K562 (cell line): ENCODE results near the gene SETD7. TPM values are rescaled to one million over a fixed set of nuclear protein-coding genes. Genes with fewer than 3 reads are reported as not detected.
A peak's percentile ranks its signal among the peaks of the same experiment; 100 is the strongest.

ENCODE experiments used
- ATAC-seq: fragments of 200-7000 bp; cut with Tn5 transposase; 3 replicates; pipeline ENCODE4 v1.9.1; 2020; ENCODE audit warnings: moderate library complexity
- BruUV-seq: library from RNA; stranded (reverse); fragments of 400-500 nt; replicated peaks from 2 replicates; lab custom pipeline; 2021; lab: Mats Ljungman, UMichigan
- CTCF ChIA-PET: fragments of 300-600 bp; formaldehyde crosslinking; extraction: SDS; loops from one replicate; lab custom pipeline; 2021; ENCODE audit warnings: low intra/inter-chr PET ratio; lab: Yijun Ruan, JAX
- POLR2A ChIA-PET: fragments of 300-600, 350-650 bp; sonication (Branson Sonifier 250); formaldehyde crosslinking; extraction: SDS; loops from one replicate; lab custom pipeline; 2021; ENCODE audit warnings: antibody characterized with exemption, inconsistent platforms; lab: Yijun Ruan, JAX
- DNase-seq, 4 experiments: peaks; one replicate each; pipeline versions ENCODE4 v3.0.0 to v3.0.0-alpha.2; 2011 to 2018; ENCODE audit warnings: low spot score in 3 of 4, mixed read lengths in 3 of 4; ENCODE audit errors: extremely low read depth in 1 of 4
- FAIRE-seq: peaks from 2 replicates; lab custom pipeline; 2011; peaks lifted over from hg19 to GRCh38; lab: Jason Lieb, UNC
- H2AFZ ChIP-seq: 2 replicates; pipeline ENCODE4 v1.6.0; 2011; ENCODE audit warnings: low read depth, low read length, control low read depth, inconsistent platforms
- H3K27ac ChIP-seq: fragments of 200-600 bp; 3 replicates; pipeline ENCODE4 v1.8.0; 2011; ENCODE audit warnings: low read depth, mild to moderate bottlenecking, control low read depth, inconsistent platforms, low read length, moderate library complexity, mixed read lengths; ENCODE audit errors: extremely low read depth
- H3K27me3 ChIP-seq, 2 experiments: fragments of 300-600 bp in 1 of 2; 2 replicates in 1 of 2; 3 replicates in 1 of 2; pipeline versions ENCODE4 v1.6.0 to v1.8.0; 2011; ENCODE audit warnings: inconsistent platforms in 2 of 2, low read length in 2 of 2, mild to moderate bottlenecking in 1 of 2, mixed read lengths in 1 of 2, moderate library complexity in 1 of 2; ENCODE audit not compliant: control insufficient read depth in 2 of 2, insufficient read depth in 2 of 2
- H3K36me3 ChIP-seq: fragments of 300-600 bp; 3 replicates; pipeline ENCODE4 v1.8.0; 2011; ENCODE audit warnings: mild to moderate bottlenecking, low read length, inconsistent platforms; ENCODE audit not compliant: control insufficient read depth, insufficient read depth
- H3K4me1 ChIP-seq, 2 experiments: fragments of 200-600 bp in 1 of 2; replicated peaks in 1 of 2; 2 replicates in 1 of 2; 3 replicates in 1 of 2; pipeline versions ENCODE4 v1.5.1 to v1.8.0; 2011; ENCODE audit warnings: inconsistent platforms in 2 of 2, low read length in 2 of 2, mild to moderate bottlenecking in 1 of 2, mixed read lengths in 1 of 2, moderate library complexity in 1 of 2; ENCODE audit not compliant: control insufficient read depth in 2 of 2, insufficient read depth in 2 of 2
- H3K4me2 ChIP-seq: 2 replicates; pipeline ENCODE4 v1.6.1; 2011; ENCODE audit warnings: low read length, control low read depth, inconsistent platforms, mixed read lengths; ENCODE audit not compliant: insufficient read depth
- H3K4me3 ChIP-seq: fragments of 200-600 bp; sonication (generic), shearing (Covaris generic); 2 replicates; pipeline ENCODE4 v1.5.1; 2016; ENCODE audit warnings: control low read depth, inconsistent platforms
- H3K79me2 ChIP-seq: fragments of 200-600 bp; 3 replicates; pipeline ENCODE4 v1.8.0; 2011; ENCODE audit warnings: low read length, inconsistent platforms; ENCODE audit not compliant: control insufficient read depth, insufficient read depth
- H3K9ac ChIP-seq, 2 experiments: 2 replicates each; pipeline versions ENCODE4 v1.6.0 to v1.6.1; 2011; ENCODE audit warnings: low read depth in 2 of 2, low read length in 2 of 2, control low read depth in 1 of 2, inconsistent platforms in 1 of 2, mild to moderate bottlenecking in 1 of 2, mixed read lengths in 1 of 2; ENCODE audit not compliant: insufficient read depth in 1 of 2
- H3K9me1 ChIP-seq: one replicate; pipeline ENCODE4 v1.6.0; 2011; ENCODE audit warnings: inconsistent platforms, mild to moderate bottlenecking, low read length, moderate library complexity; ENCODE audit not compliant: control insufficient read depth, insufficient read depth
- H3K9me3 ChIP-seq: replicated peaks from 2 replicates; pipeline ENCODE4 v1.5.1; 2011; ENCODE audit warnings: low read depth, low read length, inconsistent platforms; ENCODE audit not compliant: control insufficient read depth, insufficient read depth
- H4K20me1 ChIP-seq: replicated peaks from 2 replicates; pipeline ENCODE4 v1.6.1; 2011; ENCODE audit warnings: low read length, inconsistent platforms, mixed read lengths; ENCODE audit not compliant: control insufficient read depth, insufficient read depth
- REST ChIP-seq, 2 experiments: fragments of 450-650 bp; formaldehyde crosslinking in 1 of 2; IDR thresholded peaks; 2 replicates each; pipeline versions ENCODE4 v1.4.0 to v1.6.1; 2014 to 2020; ENCODE audit warnings: mild to moderate bottlenecking in 2 of 2, borderline replicate concordance in 1 of 2, low read depth in 1 of 2
- THRAP3 ChIP-seq: fragments of 450-650 bp; IDR thresholded peaks from 2 replicates; pipeline ENCODE4 v1.6.1; 2016; ENCODE audit warnings: mild to moderate bottlenecking, inconsistent platforms, borderline replicate concordance
- in situ Hi-C: fragments of 300-500 bp; cut with MboI; formaldehyde crosslinking; loops from 4 replicates; pipeline ENCODE4 v1.15.0; 2018; ENCODE audit warnings: inconsistent platforms, mixed read lengths
- intact Hi-C: fragments of 100-400 bp; cut with micrococcal nuclease; formaldehyde crosslinking; loops from 2 replicates; pipeline ENCODE4 v1.14.2; 2022
- polyA plus RNA-seq, 8 experiments: library from polyadenylated mRNA; depleted of rRNA in 4 of 8; stranded (reverse) in 5 of 8; unstranded in 3 of 8; fragments of >200 nt; fragmentation: Nextera tagmentation in 2 of 8; fragmentation: Illumina TruSeq in 1 of 8; extraction: Ambion mirVana in 2 of 8; extraction: Trizol in 1 of 8; gene quantifications; 2 replicates each; pipeline versions ENCODE4 v1.2.1 to v1.2.3, GENCODE V29; 2011 to 2014; ENCODE audit warnings: inconsistent platforms in 1 of 8, missing spikeins in 1 of 8
- total RNA-seq, 7 experiments: library from RNA; depleted of rRNA in 6 of 7; stranded (reverse); fragments of >200 nt in 6 of 7; fragmentation: Illumina TruSeq in 2 of 7; extraction: Trizol in 2 of 7; gene quantifications; 2 replicates each; pipeline versions ENCODE4 v1.2.1 to v1.2.3, GENCODE V29; 2011 to 2021; ENCODE audit warnings: low replicate concordance in 1 of 7

SETD7 gene
- total and polyA plus RNA-seq, 9 of the 15 experiments (the other 6 are each of a cell fraction or from before 2014, with no cell fraction given), result 0.37 to 2.4 (median 1.7) TPM

GRCh38 chr4:139470295-139470694, 85.7 kb downstream of the SETD7 start:
- H3K9me3 ChIP-seq, result no peaks in the 10 kb centered on the region; the same call in 1 of the 2 replicates
- DNase-seq (no peak), ATAC-seq (no peak)
- H3K9me1 ChIP-seq, result no peaks in the 10 kb centered on the region
- POLR2A ChIA-PET, result no interaction called here
- H3K4me3 ChIP-seq, result no peak overlapping the region
- no peak overlapping the region for H3K27ac ChIP-seq
- no peak overlapping the region for H3K9ac ChIP-seq
- H3K36me3 ChIP-seq, result peaks cover 5% of the 10 kb centered on the region
- no peaks in the 10 kb centered on the region for H3K79me2 ChIP-seq
- in situ Hi-C loops (no loop called here), intact Hi-C loops (no loop called here)
- H2AFZ ChIP-seq, result no peak overlapping the region
- CTCF ChIA-PET, result no interaction called here
- H3K4me1 ChIP-seq, result no peaks in the 10 kb centered on the region
- no peak for TF ChIP-seq THRAP3
- peak; percentile 24; the same call in 1 of the 2 replicates for TF ChIP-seq REST (IDR thresholded peaks at IDR 0.05; ENCODE audit: borderline replicate concordance)
- TF ChIP-seq REST (CRISPR knock-in tag; IDR thresholded peaks at IDR 0.05; ENCODE audit: low read depth), result no peak
- TF ChIP-seq, all 486 proteins: peak for 1
- no peaks in the 10 kb centered on the region for H3K27me3 ChIP-seq
- FAIRE-seq, result no peak
- no TSS peak for BruUV-seq
- H3K4me2 ChIP-seq, result no peak overlapping the region
- no peaks in the 10 kb centered on the region for H4K20me1 ChIP-seq
